Measurements from ENCODE around the gene UBE2C.
A peak's percentile ranks its signal among the peaks of the same experiment; 100 is the strongest.
"Not testable (repeated sequence)": the region's sequence is repeated elsewhere in the genome, so short reads cannot be mapped to it uniquely, and the experiment has no call there.

UBE2C gene

DNA sequence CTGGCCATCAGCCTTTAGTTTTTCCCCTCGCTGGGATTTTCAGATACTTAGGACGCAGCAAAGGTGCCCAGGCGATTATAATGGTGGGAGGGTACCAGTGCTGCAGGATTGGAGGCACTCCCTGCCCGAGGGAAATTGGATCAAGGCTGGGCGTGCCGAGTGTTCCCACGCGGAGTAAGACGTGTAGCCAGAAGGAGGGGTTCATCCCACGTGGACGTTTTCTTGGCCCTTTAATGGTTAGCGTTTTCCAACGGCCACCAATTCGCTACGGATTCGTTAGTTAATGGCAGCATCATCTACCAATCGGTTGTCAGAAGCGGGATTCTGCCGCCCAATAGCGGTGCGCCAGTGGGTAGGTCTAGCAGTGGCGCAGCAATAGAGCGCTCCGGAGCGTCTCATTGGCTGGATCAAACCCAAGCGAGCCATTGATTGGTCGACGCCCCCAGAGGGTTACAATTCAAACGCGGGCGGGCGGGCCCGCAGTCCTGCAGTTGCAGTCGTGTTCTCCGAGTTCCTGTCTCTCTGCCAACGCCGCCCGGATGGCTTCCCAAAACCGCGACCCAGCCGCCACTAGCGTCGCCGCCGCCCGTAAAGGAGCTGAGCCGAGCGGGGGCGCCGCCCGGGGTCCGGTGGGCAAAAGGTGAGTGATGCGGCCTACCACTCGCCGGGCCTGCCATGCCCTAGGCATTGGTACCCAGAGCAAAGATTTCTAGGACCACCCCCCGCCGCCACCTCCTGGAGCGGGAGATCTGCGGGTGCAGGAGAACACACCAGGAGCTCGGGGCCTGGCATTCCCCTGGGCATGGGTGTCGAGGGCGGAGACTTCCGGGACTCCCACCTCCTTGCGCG is at the start of gene UBE2C:
UBE2C (plus strand) TSS at position 488 of the 849 bp plus-strand sequence; CDS start at position 540, 52 bp downstream.
- H3K4me1 ChIP-seq (ENCODE audit: control insufficient read depth, low read length): peaks cover 13% of the 10 kb centered on the region
- H4K20me1 ChIP-seq (ENCODE audit: control insufficient read depth, insufficient read depth, low read depth, low read length): peaks cover 3% of the 10 kb centered on the region; the same call in 1 of the 2 replicates
- peaks cover 84% of the 10 kb centered on the region for H3K36me3 ChIP-seq (ENCODE audit: control insufficient read depth, low read length)
- H3K27ac ChIP-seq (ENCODE audit: low read depth, low read length): peak within 1 kb of the TSS; percentile 78
- peaks cover 22% of the 10 kb centered on the region for H3K79me2 ChIP-seq (ENCODE audit: control insufficient read depth, low read length)
- peaks cover 22% of the 10 kb centered on the region for H3F3A ChIP-seq (ENCODE audit: control insufficient read depth, insufficient read depth)
- H3K4me2 ChIP-seq (ENCODE audit: low read length): peak within 1 kb of the TSS; percentile 67
- no peaks in the 10 kb centered on the region for H3K9me2 ChIP-seq (replicated peaks; ENCODE audit: control insufficient read depth, low read length)
- peak within 1 kb of the TSS; percentile 95 for H3K4me3 ChIP-seq (ENCODE audit: low read length)
- no peaks in the 10 kb centered on the region for H3K27me3 ChIP-seq (ENCODE audit: control insufficient read depth, low read length)
- TF ChIP-seq, protein P1, sequence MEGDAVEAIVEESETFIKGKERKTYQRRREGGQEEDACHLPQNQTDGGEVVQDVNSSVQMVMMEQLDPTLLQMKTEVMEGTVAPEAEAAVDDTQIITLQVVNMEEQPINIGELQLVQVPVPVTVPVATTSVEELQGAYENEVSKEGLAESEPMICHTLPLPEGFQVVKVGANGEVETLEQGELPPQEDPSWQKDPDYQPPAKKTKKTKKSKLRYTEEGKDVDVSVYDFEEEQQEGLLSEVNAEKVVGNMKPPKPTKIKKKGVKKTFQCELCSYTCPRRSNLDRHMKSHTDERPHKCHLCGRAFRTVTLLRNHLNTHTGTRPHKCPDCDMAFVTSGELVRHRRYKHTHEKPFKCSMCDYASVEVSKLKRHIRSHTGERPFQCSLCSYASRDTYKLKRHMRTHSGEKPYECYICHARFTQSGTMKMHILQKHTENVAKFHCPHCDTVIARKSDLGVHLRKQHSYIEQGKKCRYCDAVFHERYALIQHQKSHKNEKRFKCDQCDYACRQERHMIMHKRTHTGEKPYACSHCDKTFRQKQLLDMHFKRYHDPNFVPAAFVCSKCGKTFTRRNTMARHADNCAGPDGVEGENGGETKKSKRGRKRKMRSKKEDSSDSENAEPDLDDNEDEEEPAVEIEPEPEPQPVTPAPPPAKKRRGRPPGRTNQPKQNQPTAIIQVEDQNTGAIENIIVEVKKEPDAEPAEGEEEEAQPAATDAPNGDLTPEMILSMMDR (IDR thresholded peaks at IDR 0.05; ENCODE audit: low read depth, low read length, poor library complexity, severe bottlenecking): no peak
- no peak for TF ChIP-seq EZH2phosphoT487 (IDR thresholded peaks at IDR 0.05; ENCODE audit: borderline replicate concordance, low read length)
- H3K9me3 ChIP-seq (ENCODE audit: control insufficient read depth, insufficient read depth, low read length): no peaks in the 10 kb centered on the region

DNA sequence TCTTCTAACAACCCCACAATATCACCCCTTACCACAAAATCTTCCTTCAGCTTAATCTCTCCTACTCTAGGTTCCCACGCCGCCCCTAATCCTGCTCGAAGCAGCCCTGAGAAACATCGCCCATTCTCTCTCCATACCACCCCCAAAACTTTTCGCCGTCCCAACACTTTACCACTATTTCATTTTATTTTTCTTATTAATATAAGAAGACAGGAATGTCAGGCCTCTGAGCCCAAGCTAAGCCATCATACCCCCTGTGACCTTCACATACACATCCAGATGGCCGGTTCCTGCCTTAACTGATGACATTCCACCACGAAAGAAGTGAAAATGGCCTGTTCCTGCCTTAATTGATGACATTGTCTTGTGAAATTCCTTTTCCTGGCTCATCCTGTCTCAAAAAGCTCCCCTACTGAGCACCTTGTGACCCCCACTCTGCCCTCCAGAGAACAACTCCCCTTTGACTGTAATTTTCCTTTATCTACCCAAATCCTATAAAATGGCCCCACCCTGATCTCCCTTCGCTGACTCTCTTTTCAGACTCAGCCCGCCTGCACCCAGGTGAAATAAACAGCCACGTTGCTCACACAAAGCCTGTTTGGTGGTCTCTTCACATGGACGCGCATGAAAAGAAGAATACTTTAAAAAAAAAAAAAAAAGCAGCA is 47.7 kb upstream of the UBE2C start:
- H3K36me3 ChIP-seq (ENCODE audit: control insufficient read depth, low read length); H3K9me2 ChIP-seq (replicated peaks; ENCODE audit: control insufficient read depth, low read length); H4K20me1 ChIP-seq (ENCODE audit: control insufficient read depth, insufficient read depth, low read depth, low read length); H3K27ac ChIP-seq (ENCODE audit: low read depth, low read length); H3K79me2 ChIP-seq (ENCODE audit: control insufficient read depth, low read length); H3F3A ChIP-seq (ENCODE audit: control insufficient read depth, insufficient read depth); H3K9me3 ChIP-seq (ENCODE audit: control insufficient read depth, insufficient read depth, low read length); H3K4me3 ChIP-seq (ENCODE audit: low read length); H3K4me2 ChIP-seq (ENCODE audit: low read length); H3K4me1 ChIP-seq (ENCODE audit: control insufficient read depth, low read length); H3K27me3 ChIP-seq (ENCODE audit: control insufficient read depth, low read length): not testable (repeated sequence)

DNA sequence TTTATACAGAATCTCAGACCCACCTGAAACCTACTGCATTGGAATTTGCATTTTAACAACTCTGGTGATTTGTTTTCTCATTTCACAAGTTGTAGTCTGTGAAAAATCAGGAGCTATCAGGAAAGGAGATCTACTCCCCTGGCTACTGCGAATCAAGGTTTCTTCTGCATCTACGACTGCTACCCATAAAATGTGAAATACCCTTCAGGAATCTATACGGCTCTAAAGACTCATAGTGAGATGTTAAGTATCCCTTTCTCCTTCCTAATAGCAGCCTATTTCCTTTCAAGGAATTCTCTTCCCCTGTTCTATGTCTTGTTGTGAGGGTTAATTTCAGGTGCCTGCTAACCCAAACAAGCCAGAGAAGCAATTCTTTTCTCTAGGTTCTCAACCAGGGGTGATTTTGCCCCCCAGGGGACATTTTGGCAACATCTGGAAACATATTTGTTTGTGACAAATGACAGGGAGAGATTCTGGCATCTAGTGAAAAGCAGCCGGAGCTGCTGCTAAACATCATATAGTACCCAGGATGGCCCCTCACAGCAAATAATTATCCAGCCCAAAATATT is 47.1 kb upstream of the UBE2C start:
- Histone ChIP-seq H3K4me1 (ENCODE audit: control insufficient read depth, low read length) (no peaks in the 10 kb centered on the region), H3K4me3 (ENCODE audit: low read length) (no peak overlapping the region), H3K27ac (ENCODE audit: low read depth, low read length) (no peak overlapping the region), H3K9me3 (ENCODE audit: control insufficient read depth, insufficient read depth, low read length) (no peaks in the 10 kb centered on the region), H3K4me2 (ENCODE audit: low read length) (no peak overlapping the region), H3K27me3 (ENCODE audit: control insufficient read depth, low read length) (peaks cover 8% of the 10 kb centered on the region), H3K36me3 (ENCODE audit: control insufficient read depth, low read length) (no peaks in the 10 kb centered on the region), H4K20me1 (ENCODE audit: control insufficient read depth, insufficient read depth, low read depth, low read length) (no peaks in the 10 kb centered on the region), H3K9me2 (replicated peaks; ENCODE audit: control insufficient read depth, low read length) (no peaks in the 10 kb centered on the region), H3F3A (ENCODE audit: control insufficient read depth, insufficient read depth) (no peaks in the 10 kb centered on the region), H3K79me2 (ENCODE audit: control insufficient read depth, low read length) (no peaks in the 10 kb centered on the region)
- TF ChIP-seq EZH2phosphoT487 (IDR thresholded peaks at IDR 0.05; ENCODE audit: borderline replicate concordance, low read length): no peak
- TF ChIP-seq, protein P1 (IDR thresholded peaks at IDR 0.05; ENCODE audit: low read depth, low read length, poor library complexity, severe bottlenecking): no peak

Data from DOHH2 (cell line).